Measurements from ENCODE around the gene FAXDC2.
A peak's percentile ranks its signal among the peaks of the same experiment; 100 is the strongest.

FAXDC2 gene

DNA sequence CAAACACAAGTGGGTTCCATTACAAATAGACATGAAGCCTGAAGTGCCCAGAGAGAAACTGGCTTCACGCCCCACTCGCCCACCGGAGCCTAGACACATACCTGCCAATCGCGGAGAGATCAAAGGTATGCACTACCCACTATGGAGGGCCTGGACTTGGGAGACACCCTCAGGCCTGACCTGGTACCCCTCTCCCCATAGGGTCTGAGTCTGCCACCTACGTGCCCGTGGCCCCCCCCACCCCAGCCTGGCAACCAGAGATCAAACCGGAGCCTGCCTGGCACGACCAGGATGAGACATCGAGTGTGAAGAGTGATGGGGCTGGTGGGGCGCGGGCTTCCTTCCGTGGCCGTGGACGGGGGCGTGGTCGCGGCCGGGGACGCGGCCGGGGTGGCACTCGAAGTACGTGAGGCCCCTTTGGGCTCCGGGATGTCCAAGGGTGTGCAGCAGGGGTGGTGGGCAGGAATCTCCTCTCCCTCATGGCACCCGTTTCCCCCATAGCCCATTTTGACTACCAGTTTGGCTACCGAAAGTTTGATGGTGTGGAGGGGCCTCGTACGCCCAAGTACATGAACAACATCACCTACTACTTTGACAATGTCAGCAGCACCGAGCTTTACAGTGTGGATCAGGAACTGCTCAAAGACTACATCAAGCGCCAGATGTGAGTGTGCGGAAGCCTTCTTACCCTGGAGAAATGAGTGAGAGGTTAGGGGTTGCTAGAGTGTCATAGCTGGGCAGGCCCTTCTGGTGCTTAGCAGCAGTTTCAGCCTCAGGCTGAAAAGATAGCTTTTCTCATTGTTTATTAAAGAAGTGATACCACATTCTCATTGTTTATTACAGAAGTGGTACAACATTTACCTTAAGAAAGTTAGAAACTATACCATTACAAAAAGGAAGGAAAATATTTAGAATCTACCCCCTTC, 56.5 kb downstream of the FAXDC2 start:
- no peak for DNase-seq

GRCh38 chr5:154791535-154791934, 58.9 kb downstream of the FAXDC2 start:
- no peak for DNase-seq

GRCh38 chr5:154788212-154788611, 62.2 kb downstream of the FAXDC2 start:
- DNase-seq = no peak

DNA sequence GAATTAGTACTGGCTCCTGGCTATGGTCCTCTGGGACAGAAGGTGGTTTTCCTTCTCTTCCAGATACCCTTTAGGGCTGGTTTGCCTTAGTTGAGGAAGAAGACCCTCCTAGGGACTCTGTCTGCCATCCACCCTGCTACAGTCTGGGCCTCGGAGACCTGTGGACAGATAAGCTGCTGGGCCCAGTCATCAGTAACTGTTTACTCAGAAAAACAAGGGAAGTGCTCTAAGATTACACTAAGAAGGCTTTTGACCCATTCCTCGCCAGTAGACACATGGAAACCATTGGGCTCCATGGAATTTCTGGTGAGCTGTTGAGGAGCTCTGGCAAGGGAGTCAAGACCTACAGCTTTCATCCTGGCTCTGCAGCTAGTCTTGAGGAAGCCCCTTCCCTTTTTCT, 64.0 kb downstream of the FAXDC2 start:
- peak; percentile 51 for DNase-seq

GRCh38 chr5:154784856-154785255, 65.5 kb downstream of the FAXDC2 start:
- no peak for DNase-seq

- DNase-seq = no peak
These were observed 66.5 kb downstream of the FAXDC2 start for GRCh38 chr5:154783774-154784460.

DNA sequence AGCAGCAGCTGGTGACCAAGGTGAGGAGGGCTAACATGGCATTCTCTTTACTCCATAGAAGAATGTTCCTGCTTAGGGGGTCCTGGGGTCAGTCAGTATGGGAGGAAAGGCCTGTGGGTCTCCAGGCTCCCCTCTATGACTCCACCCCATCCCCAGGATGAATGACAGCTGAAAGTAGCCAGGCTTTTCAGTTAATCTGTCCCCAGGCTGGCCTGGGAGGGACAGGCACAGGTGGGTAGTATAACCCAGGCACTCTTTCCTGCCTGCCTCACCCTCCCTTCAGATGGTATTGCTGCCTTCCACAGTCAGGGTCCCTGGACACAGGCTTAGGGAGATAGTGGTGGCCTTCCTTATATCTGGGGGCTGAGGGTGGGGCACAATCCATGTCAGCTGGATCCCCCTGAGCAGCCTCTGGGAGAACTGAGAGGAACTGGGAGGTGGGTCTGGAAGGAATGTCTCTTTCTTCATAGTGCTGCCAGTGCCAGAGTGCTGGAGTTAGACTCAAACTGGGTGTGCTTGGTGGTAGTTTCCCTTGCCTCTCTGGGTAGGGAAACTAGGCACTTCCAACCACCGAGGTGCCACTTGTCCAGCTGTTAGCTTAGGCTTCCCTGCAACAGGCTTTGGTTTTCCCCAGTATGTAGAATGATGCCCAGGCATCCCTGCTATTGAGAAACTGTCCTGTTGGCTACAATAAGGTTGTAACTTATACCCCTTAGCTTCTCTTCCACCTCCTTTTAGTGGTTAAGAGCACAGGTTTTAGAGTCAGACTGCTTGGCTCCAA, 67.4 kb downstream of the FAXDC2 start:
- no peak for DNase-seq

DNA sequence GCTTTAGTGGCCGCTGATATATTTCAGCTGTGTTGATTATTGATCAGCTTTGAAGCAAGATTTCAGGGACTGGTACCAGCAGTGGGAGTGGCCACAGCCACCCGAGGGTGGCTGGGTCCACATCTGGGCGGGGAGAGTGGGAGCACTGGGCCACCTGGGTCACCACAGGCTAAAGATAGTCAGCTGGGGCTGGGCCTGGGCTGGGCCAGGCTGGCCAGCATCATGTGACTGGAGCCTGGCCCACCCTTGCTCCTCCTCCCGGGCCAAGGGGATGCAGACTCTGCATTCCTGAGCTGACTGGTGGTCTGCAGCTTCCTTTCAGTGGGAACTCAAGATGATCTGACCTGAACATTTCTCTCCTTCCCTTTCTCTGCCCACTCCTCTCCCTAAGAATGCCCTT, 68.1 kb downstream of the FAXDC2 start:
- peak; percentile 46 for DNase-seq

DNA sequence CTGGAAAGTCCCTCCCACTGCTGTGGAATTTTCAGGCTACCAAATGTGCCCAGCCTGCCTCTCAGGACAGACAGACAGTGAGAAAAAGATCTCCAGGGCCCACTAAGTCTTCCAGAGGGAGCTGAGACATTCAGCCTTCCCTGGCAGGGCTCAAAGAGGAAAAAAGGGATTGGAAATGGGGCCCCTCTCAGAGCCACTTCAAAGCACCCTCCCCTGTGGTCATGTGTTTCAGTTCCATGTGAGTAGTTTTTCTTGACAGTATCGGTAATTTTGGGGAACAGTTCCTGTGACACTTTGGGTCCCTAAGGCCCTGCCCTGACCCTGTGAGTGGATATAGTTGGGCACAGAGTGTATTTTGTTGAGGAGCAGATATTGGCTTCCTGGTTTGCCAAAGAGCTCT, 70.3 kb downstream of the FAXDC2 start:
- DNase-seq = no peak

- no peak for DNase-seq
These were observed 71.3 kb downstream of the FAXDC2 start for GRCh38 chr5:154779105-154779504.

- no peak for DNase-seq
These were observed 71.9 kb downstream of the FAXDC2 start for GRCh38 chr5:154778534-154778933.

DNA sequence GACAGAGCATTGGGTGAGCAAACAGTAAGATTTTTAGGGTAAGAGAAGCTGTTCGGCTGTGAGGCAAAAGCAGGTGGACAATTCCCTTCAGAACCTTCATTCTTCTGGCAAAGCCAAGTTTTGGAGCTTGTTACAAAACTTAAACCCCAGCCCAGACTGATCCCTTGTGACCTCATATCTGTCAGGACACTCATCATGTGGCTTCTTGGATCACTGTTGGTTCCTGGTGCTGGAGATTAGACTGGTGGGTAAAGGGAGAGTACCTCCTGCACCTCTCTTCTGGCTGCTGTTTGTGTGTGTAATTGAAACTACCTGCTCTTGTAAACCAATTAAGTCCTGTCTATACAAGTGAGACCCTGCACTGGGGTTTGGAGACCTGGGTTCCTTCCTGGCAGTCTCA, 74.2 kb downstream of the FAXDC2 start:
- DNase-seq = peak; percentile 90

DNA sequence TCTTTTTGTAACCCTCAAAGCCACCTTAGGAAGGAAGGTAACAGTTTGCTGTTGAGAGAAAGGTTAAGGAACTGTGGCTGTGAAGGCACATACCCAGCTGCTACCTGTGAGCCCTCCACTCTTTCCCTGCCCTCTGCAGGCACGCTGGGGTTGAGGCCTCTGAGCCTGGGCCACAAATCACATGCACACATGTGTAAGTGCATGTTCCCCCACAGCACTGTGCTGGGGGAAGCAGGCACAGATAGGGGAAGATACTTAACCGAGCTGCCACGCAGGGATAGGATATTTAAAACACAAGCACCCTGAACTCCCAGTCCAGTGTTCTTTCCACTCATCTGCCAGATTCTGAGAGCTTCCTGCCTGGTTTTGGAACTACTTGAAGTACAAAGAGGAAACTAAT, 77.1 kb downstream of the FAXDC2 start:
- DNase-seq = no peak

DNA sequence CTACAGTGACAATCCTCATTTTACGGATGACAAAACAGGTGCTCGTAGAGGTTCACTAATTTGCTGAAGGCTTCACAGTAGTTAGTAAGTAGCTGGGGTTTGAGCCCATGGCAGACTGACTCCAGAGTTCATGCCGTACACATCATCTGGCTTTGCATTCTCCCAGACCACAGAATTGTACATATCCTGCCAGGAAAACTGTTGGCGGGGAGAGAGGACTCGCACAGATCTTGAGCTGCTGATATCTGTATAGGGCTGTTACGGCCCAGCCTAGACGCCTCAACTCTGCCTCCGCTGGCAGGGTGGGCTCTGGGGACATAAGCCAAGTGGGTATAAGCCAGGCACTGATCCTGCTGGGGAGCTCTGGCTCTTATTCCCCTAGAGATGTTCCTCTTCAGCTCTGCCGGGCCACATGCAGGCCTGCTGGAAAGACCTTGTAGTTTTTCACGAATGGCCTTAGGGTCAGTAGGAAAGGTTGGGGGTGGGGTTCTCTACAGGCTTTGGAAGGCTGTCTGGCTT, 79.0 kb downstream of the FAXDC2 start:
- DNase-seq = no peak

DNA sequence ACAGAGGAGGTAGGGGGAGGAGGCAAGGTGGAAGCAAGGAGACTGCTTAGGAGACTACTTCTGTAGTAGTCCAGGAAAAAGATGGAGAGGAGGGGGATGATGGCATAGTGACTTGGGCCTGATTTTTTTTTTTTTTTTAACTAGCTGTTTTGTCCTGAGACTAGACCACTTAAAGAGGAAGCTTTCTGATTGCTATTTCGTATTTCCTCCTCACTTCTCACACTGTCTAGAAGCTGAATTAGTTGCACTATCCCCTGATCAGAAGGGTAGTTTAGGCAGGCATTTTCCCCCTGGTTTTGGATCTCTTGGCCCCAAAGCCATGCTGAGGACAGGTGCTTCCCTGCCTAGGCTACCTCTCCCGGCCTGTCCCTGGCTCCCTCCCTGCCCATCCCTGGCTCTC, 80.3 kb downstream of the FAXDC2 start:
- no peak for DNase-seq
